Thyroid gland (tissue), 4 donors: Measurements from ENCODE around the gene GALM.

ENCODE experiments used
- CTCF ChIP-seq, 6 experiments: fragments of 200-600 bp in 3 of 6; fragments of 450-650 bp in 3 of 6; sonication (generic) in 3 of 6; IDR thresholded peaks; one replicate each; pipeline ENCODE4 v1.5.1; 2016 to 2019; ENCODE audit warnings: antibody characterized with exemption in 6 of 6, mild to moderate bottlenecking in 2 of 6, inconsistent platforms in 1 of 6, moderate library complexity in 1 of 6
- POLR2A ChIP-seq, 2 donors: fragments of 450-650 bp; IDR thresholded peaks; one replicate each; pipeline ENCODE4 v1.6.1; 2017; ENCODE audit warnings: antibody characterized with exemption in 2 of 2, mild to moderate bottlenecking in 2 of 2, moderate library complexity in 1 of 2

GRCh38 chr2:38783586-38783985 is 117.7 kb downstream of the GALM start:
- no peak for TF ChIP-seq POLR2A (IDR thresholded peaks at IDR 0.05)
- no peak for TF ChIP-seq CTCF (IDR thresholded peaks at IDR 0.05)
